ENCODE data around the gene CNTN6. TPM values are rescaled to one million over a fixed set of nuclear protein-coding genes. Genes with fewer than 3 reads are reported as not detected.

CNTN6 gene
- total and polyA plus RNA-seq, 11 donors, result not detected

DNA sequence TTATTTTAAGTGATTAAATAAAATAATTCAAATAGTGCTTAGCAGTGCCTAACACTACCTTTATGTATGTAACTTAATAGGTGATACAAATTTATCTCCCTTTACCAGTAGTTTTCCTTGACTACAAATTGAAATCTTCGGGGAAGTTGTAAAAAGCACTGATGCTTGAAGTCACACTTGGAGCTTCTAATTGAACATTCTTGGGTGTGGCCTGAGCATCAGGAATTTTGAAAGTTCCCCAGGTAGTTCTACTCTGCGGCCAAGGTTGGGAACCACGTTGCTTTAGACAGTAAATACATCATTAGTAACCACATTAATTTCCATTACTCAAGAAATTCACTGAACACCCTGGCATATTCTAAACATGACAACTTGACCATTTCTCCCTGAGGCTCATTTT is 351.4 kb downstream of the CNTN6 start:
- Histone ChIP-seq H3K4me3 (no peak overlapping the region), H3K27me3 (no peaks in the 10 kb centered on the region), H3K36me3 (no peaks in the 10 kb centered on the region), H3K9me3 (no peaks in the 10 kb centered on the region), H3K4me1 (no peaks in the 10 kb centered on the region), H3K27ac (no peak overlapping the region)
- WGBS, 4 donors, result 75 to 89% (median 80%) methylated on average over 3 of the region's 3 CpGs
- intact Hi-C loops (cut with DNase I), result no loop called here
- TF ChIP-seq, protein P1, sequence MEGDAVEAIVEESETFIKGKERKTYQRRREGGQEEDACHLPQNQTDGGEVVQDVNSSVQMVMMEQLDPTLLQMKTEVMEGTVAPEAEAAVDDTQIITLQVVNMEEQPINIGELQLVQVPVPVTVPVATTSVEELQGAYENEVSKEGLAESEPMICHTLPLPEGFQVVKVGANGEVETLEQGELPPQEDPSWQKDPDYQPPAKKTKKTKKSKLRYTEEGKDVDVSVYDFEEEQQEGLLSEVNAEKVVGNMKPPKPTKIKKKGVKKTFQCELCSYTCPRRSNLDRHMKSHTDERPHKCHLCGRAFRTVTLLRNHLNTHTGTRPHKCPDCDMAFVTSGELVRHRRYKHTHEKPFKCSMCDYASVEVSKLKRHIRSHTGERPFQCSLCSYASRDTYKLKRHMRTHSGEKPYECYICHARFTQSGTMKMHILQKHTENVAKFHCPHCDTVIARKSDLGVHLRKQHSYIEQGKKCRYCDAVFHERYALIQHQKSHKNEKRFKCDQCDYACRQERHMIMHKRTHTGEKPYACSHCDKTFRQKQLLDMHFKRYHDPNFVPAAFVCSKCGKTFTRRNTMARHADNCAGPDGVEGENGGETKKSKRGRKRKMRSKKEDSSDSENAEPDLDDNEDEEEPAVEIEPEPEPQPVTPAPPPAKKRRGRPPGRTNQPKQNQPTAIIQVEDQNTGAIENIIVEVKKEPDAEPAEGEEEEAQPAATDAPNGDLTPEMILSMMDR (IDR thresholded peaks at IDR 0.05), result no peak
- TF ChIP-seq POLR2A (IDR thresholded peaks at IDR 0.05), result no peak
- no peak for ATAC-seq
- no peak for DNase-seq

DNA sequence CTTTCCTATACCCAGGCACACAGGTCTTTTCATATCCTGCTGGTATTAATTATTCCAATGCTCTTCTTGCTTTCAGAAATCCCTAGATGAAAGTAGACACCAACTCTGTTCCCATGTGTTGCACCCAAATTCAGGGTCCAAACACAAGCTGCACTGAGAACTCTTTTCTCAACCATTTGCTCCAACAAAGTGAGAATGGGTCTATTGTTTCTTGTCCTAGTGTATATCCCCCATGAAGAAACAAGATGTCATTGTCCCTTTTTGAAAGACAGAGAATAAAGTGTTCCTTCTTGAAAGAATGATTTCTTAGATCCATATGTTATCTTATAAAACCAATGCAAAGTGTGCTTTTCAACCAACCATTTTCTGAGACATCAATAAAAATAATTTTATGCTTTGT is 353.7 kb downstream of the CNTN6 start:
- Histone ChIP-seq H3K36me3 (no peaks in the 10 kb centered on the region), H3K4me3 (no peak overlapping the region), H3K27me3 (no peaks in the 10 kb centered on the region), H3K27ac (no peak overlapping the region), H3K4me1 (no peaks in the 10 kb centered on the region), H3K9me3 (no peaks in the 10 kb centered on the region)
- DNase-seq (no peak), ATAC-seq (no peak)
- TF ChIP-seq, protein P1 (IDR thresholded peaks at IDR 0.05), result no peak
- no peak for TF ChIP-seq POLR2A (IDR thresholded peaks at IDR 0.05)
- intact Hi-C loops (cut with DNase I), result no loop called here

DNA sequence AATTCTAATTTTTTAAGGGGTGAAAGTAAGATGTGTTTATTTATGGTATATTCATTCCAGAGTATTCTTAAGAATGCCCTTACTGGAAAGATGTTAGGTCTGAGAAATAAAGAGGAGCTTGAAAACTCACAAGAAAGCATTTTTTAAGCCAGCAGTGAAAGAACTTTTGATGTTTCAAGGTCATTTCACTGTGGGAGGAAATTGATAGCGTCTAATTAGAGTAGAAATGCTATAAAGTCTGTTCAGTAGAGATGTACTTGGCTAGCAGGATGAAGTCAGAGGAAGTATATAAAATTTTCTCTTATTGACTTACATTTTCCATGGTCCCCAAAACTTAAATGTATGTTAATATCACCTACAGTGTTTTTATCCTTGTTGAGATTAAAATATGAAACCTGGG is 354.6 kb downstream of the CNTN6 start:
- Histone ChIP-seq H3K4me3 (no peak overlapping the region), H3K4me1 (no peaks in the 10 kb centered on the region), H3K36me3 (no peaks in the 10 kb centered on the region), H3K9me3 (no peaks in the 10 kb centered on the region), H3K27ac (no peak overlapping the region), H3K27me3 (no peaks in the 10 kb centered on the region)
- no peak for ATAC-seq
- intact Hi-C loops (cut with DNase I), result no loop called here
- no peak for TF ChIP-seq POLR2A (IDR thresholded peaks at IDR 0.05)
- TF ChIP-seq, protein P1 (IDR thresholded peaks at IDR 0.05), result no peak
- no peak for DNase-seq
- 44 to 49% (median 45%) methylated on average over 1 of the region's 1 CpG for WGBS, 4 donors

DNA sequence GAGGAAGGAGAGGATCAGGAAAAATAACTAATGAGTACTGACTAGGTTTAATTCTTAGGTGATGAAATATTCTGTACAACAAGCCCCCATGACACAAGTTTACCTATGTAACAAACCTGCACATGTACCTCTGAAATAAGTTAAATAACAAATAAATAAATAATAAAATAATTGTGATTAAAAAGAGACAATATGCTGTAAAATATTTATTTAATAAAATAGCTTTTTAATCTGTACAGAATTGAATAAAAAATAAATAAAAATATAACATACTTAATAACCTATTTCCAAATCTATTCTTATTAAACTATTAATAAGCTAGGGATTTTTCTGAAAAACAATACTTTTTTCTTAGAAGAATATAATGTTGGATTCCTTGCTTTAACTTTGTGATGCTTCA is 355.6 kb downstream of the CNTN6 start:
- no peak overlapping the region for H3K4me3 ChIP-seq
- no peaks in the 10 kb centered on the region for H3K9me3 ChIP-seq
- ATAC-seq, result no peak
- H3K27me3 ChIP-seq, result no peaks in the 10 kb centered on the region
- H3K27ac ChIP-seq, result no peak overlapping the region
- no peaks in the 10 kb centered on the region for H3K36me3 ChIP-seq
- no peaks in the 10 kb centered on the region for H3K4me1 ChIP-seq
- TF ChIP-seq, protein P1 (IDR thresholded peaks at IDR 0.05), result no peak
- no peak for TF ChIP-seq POLR2A (IDR thresholded peaks at IDR 0.05)
- intact Hi-C loops (cut with DNase I), result no loop called here
- no peak for DNase-seq
